Trophoblast cell (in vitro differentiated cells and primary cell): ENCODE data around the gene ARMC2.

ENCODE experiments used
- DNase-seq, 2 donors: peaks; one replicate each; pipeline ENCODE4 v3.0.0-alpha.2; 2016
- H2AFZ ChIP-seq: 2 replicates; pipeline ENCODE4 v1.6.1; 2013; ENCODE audit warnings: low read length, moderate library complexity, mild to moderate bottlenecking; ENCODE audit not compliant: insufficient read depth, poor library complexity
- H2AK5ac ChIP-seq: 2 replicates; pipeline ENCODE4 v1.6.1; 2013; ENCODE audit warnings: mild to moderate bottlenecking, low read length
- H2BK120ac ChIP-seq: 2 replicates; pipeline ENCODE4 v1.6.1; 2013; ENCODE audit warnings: low read length, mild to moderate bottlenecking, moderate library complexity; ENCODE audit not compliant: insufficient read depth, poor library complexity
- H2BK12ac ChIP-seq: 2 replicates; pipeline ENCODE4 v1.6.1; 2013; ENCODE audit warnings: mild to moderate bottlenecking, low read length, moderate library complexity
- H2BK5ac ChIP-seq: 2 replicates; pipeline ENCODE4 v1.6.1; 2013; ENCODE audit warnings: low read length, low read depth, moderate library complexity, mild to moderate bottlenecking; ENCODE audit not compliant: poor library complexity
- H3K14ac ChIP-seq: 2 replicates; pipeline ENCODE4 v1.6.1; 2013; ENCODE audit warnings: mild to moderate bottlenecking, low read length
- H3K18ac ChIP-seq: 2 replicates; pipeline ENCODE4 v1.6.1; 2013; ENCODE audit warnings: mild to moderate bottlenecking, low read length
- H3K23ac ChIP-seq: 2 replicates; pipeline ENCODE4 v1.6.1; 2013; ENCODE audit warnings: low read length
- H3K27ac ChIP-seq: 2 replicates; pipeline ENCODE4 v1.5.1; 2013; ENCODE audit warnings: low read depth, mild to moderate bottlenecking, inconsistent platforms, low read length, moderate library complexity
- H3K27me3 ChIP-seq: 2 replicates; pipeline ENCODE4 v1.6.1; 2013; ENCODE audit warnings: inconsistent platforms, mild to moderate bottlenecking, low read length, moderate library complexity; ENCODE audit not compliant: insufficient read depth
- H3K36me3 ChIP-seq, 2 experiments: 1 replicate in 1 of 2; 2 replicates in 1 of 2; pipeline ENCODE4 v1.6.1; 2013; ENCODE audit warnings: low read length in 2 of 2, mild to moderate bottlenecking in 2 of 2, moderate library complexity in 1 of 2; ENCODE audit not compliant: insufficient read depth in 2 of 2, control insufficient read depth in 1 of 2
- H3K4ac ChIP-seq: 2 replicates; pipeline ENCODE4 v1.6.1; 2013; ENCODE audit warnings: low read depth, mild to moderate bottlenecking, low read length, moderate library complexity
- H3K4me1 ChIP-seq, 2 experiments: 1 replicate in 1 of 2; 2 replicates in 1 of 2; pipeline ENCODE4 v1.6.1; 2013; ENCODE audit warnings: low read length in 2 of 2, mild to moderate bottlenecking in 2 of 2, moderate library complexity in 1 of 2; ENCODE audit not compliant: insufficient read depth in 2 of 2, control insufficient read depth in 1 of 2
- H3K4me2 ChIP-seq: 2 replicates; pipeline ENCODE4 v1.6.1; 2013; ENCODE audit warnings: inconsistent platforms, mild to moderate bottlenecking, low read length, moderate library complexity
- H3K4me3 ChIP-seq: 2 replicates; pipeline ENCODE4 v1.5.1; 2013; ENCODE audit warnings: mild to moderate bottlenecking, low read depth, low read length, inconsistent platforms
- H3K79me1 ChIP-seq: one replicate; pipeline ENCODE4 v1.6.1; 2013; ENCODE audit warnings: low read length
- H3K79me2 ChIP-seq: 2 replicates; pipeline ENCODE4 v1.6.1; 2013; ENCODE audit warnings: low read length, mild to moderate bottlenecking; ENCODE audit not compliant: control insufficient read depth, insufficient read depth, poor library complexity
- H3K9ac ChIP-seq: 2 replicates; pipeline ENCODE4 v1.6.1; 2013; ENCODE audit warnings: mild to moderate bottlenecking, low read length
- H3K9me3 ChIP-seq: 2 replicates; pipeline ENCODE4 v1.6.1; 2013; ENCODE audit warnings: low read depth, mild to moderate bottlenecking, control low read depth, inconsistent platforms, low read length; ENCODE audit not compliant: insufficient read depth
- H4K12ac ChIP-seq: 2 replicates; pipeline ENCODE4 v1.6.1; 2013; ENCODE audit warnings: low read depth, mild to moderate bottlenecking, low read length, moderate library complexity
- H4K8ac ChIP-seq: 2 replicates; pipeline ENCODE4 v1.6.1; 2013; ENCODE audit warnings: low read depth, mild to moderate bottlenecking, low read length, moderate library complexity
- H4K91ac ChIP-seq: one replicate; pipeline ENCODE4 v1.6.1; 2013; ENCODE audit warnings: low read depth, mild to moderate bottlenecking, low read length, moderate library complexity
- WGBS: extraction: QIAGEN DNeasy Blood & Tissue Kit; methylation state at CpG from one replicate; pipeline ENCODE4 v1.1.7; 2013; ENCODE audit warnings: missing lambda C conversion rate; ENCODE audit not compliant: insufficient read length, insufficient coverage; ENCODE audit errors: extremely low coverage; 5-methylcytosine and 5-hydroxymethylcytosine counted together

Gene ARMC2

DNA sequence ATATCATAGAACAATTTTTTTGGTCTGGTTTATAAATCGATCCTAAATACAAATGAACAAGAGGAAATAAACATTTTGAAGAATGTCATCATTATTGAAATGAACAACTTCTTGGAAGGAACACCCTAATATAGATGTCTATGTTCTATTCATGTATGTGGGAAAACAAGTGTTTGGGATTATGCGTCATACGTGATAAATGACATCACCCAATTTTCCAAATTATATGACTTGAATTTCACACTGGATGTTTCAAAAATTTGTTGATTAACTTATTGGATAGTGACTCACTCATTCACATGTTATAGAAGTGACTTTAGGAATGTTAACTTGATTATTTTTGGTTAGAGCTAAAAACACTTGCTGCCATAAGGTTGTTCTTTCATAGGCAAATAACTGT, 18.6 kb downstream of the ARMC2 start:
- Histone ChIP-seq H3K9ac (no peak overlapping the region), H2BK12ac (no peak overlapping the region), H2AFZ (no peak overlapping the region), H3K27me3 (no peaks in the 10 kb centered on the region), H3K4me3 (no peak overlapping the region), H4K91ac (no peak overlapping the region), H2BK120ac (no peak overlapping the region), H4K12ac (no peak overlapping the region), H3K18ac (no peak overlapping the region), H3K4me2 (no peak overlapping the region), H2AK5ac (no peak overlapping the region), H3K36me3 (no peaks in the 10 kb centered on the region), H3K79me1 (no peaks in the 10 kb centered on the region), H3K4ac (no peak overlapping the region), H2BK5ac (no peak overlapping the region), H3K23ac (no peak overlapping the region), H3K14ac (no peak overlapping the region), H3K79me2 (no peaks in the 10 kb centered on the region), H3K9me3 (no peaks in the 10 kb centered on the region), H4K8ac (no peak overlapping the region), H3K4me1 (peaks cover 0 to 2% of the 10 kb centered on the region in 2 experiments), H3K27ac (no peak overlapping the region)
- DNase-seq, result no peak
- no CpG with 5 or more reads among the region's 3 CpGs for WGBS

DNA sequence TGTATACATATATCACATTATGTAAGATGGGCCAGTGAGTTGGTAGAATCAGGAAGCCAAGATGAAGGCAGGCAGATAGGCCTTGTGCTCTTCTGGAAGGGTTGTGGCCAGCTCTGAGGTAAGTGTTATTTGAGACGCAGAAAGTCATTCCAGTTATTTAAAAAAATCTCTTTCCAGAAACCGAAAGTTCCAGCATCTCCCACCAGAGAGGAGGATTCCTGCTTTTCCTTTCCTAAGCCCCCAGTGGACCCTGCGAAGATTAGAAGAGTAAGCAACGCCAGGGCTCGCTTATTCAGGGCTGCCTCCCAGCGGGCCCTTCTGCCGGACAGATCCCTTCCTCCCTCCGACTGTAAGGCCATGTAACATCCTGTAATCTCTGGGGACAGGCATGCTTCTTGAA, 20.4 kb downstream of the ARMC2 start:
- Histone ChIP-seq H3K9ac (no peak overlapping the region), H3K79me2 (no peaks in the 10 kb centered on the region), H3K14ac (no peak overlapping the region), H3K27ac (no peak overlapping the region), H2BK5ac (no peak overlapping the region), H3K23ac (no peak overlapping the region), H3K18ac (no peak overlapping the region), H3K79me1 (no peaks in the 10 kb centered on the region), H3K4ac (no peak overlapping the region), H2AK5ac (no peak overlapping the region), H2BK12ac (no peak overlapping the region), H3K9me3 (peaks cover 2% of the 10 kb centered on the region), H2BK120ac (no peak overlapping the region), H4K8ac (no peak overlapping the region), H3K4me1 (peaks cover 0 to 5% of the 10 kb centered on the region in 2 experiments), H4K12ac (no peak overlapping the region), H2AFZ (no peak overlapping the region), H4K91ac (no peak overlapping the region), H3K36me3 (no peaks in the 10 kb centered on the region), H3K4me2 (no peak overlapping the region), H3K27me3 (no peaks in the 10 kb centered on the region), H3K4me3 (no peak overlapping the region)
- WGBS, result no CpG with 5 or more reads among the region's 8 CpGs
- no peak for DNase-seq

DNA sequence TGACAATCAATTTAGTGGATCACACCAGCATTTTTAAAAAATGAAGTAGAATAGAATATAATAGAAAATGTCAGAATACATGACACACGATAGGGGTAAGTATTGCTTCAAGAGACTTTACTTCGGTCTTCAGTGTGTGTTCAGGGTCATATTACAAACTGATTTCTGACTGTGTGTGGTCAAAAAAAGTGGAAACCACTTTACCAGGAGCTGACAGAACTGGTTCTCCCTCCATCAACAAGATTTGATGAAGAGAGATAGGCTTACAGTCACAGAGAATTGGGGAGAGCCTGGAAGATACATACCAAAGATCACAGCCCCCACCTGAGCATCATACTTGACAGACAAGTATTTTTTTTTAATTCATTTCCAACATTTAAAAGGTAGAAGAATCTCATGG, 21.7 kb downstream of the ARMC2 start:
- H3K18ac ChIP-seq, result no peak overlapping the region
- no peaks in the 10 kb centered on the region for H3K27me3 ChIP-seq
- no peaks in the 10 kb centered on the region for H3K36me3 ChIP-seq
- no peak overlapping the region for H4K91ac ChIP-seq
- H3K4me1 ChIP-seq, result peaks cover 0 to 5% of the 10 kb centered on the region in 2 experiments
- no peak overlapping the region for H2AK5ac ChIP-seq
- peaks cover 2% of the 10 kb centered on the region for H3K9me3 ChIP-seq
- no peak overlapping the region for H3K23ac ChIP-seq
- no peak overlapping the region for H2BK12ac ChIP-seq
- no peak overlapping the region for H3K4me2 ChIP-seq
- no peak for DNase-seq
- H4K8ac ChIP-seq, result no peak overlapping the region
- no peak overlapping the region for H3K27ac ChIP-seq
- no peak overlapping the region for H3K4me3 ChIP-seq
- no peak overlapping the region for H2BK120ac ChIP-seq
- H3K79me1 ChIP-seq, result no peaks in the 10 kb centered on the region
- no peaks in the 10 kb centered on the region for H3K79me2 ChIP-seq
- no peak overlapping the region for H3K14ac ChIP-seq
- no peak overlapping the region for H4K12ac ChIP-seq
- H2BK5ac ChIP-seq, result no peak overlapping the region
- H3K4ac ChIP-seq, result no peak overlapping the region
- no peak overlapping the region for H2AFZ ChIP-seq
- H3K9ac ChIP-seq, result no peak overlapping the region
- no CpG with 5 or more reads among the region's 2 CpGs for WGBS

- Histone ChIP-seq H3K14ac (no peak overlapping the region), H3K9ac (no peak overlapping the region), H3K27me3 (no peaks in the 10 kb centered on the region), H2BK12ac (no peak overlapping the region), H3K4me2 (no peak overlapping the region), H2AK5ac (no peak overlapping the region), H3K27ac (no peak overlapping the region), H2BK5ac (no peak overlapping the region), H2AFZ (no peak overlapping the region), H4K91ac (no peak overlapping the region), H3K4me3 (no peak overlapping the region), H3K18ac (no peak overlapping the region), H3K79me1 (no peaks in the 10 kb centered on the region), H3K4me1 (peaks cover 0 to 5% of the 10 kb centered on the region in 2 experiments), H4K8ac (no peak overlapping the region), H3K9me3 (peaks cover 2% of the 10 kb centered on the region), H3K36me3 (no peaks in the 10 kb centered on the region), H3K23ac (no peak overlapping the region), H4K12ac (no peak overlapping the region), H2BK120ac (no peak overlapping the region), H3K79me2 (no peaks in the 10 kb centered on the region), H3K4ac (no peak overlapping the region)
- WGBS, result no CpG with 5 or more reads among the region's 2 CpGs
- no peak for DNase-seq
Observed at GRCh38 chr6:108870357-108870756, 22.1 kb downstream of the ARMC2 start.
